ENCODE data around the gene PPP1R14D. TPM values are rescaled to one million over a fixed set of nuclear protein-coding genes. Genes with fewer than 3 reads are reported as not detected.

Gene PPP1R14D
- total RNA-seq, 2 donors from 2014 or later: 0.97 TPM; not detected in 1

GRCh38 chr15:40872791-40873693 lies 44.5 kb upstream of the PPP1R14D start:
- intact Hi-C loops (cut with DNase I): no loop called here
- Histone ChIP-seq H3K27me3 (replicated peaks; ENCODE audit: insufficient read depth) (no peaks in the 10 kb centered on the region), H3K36me3 (no peaks in the 10 kb centered on the region), H3K4me3 (peak overlapping the region; percentile 45 to 51), H3K27ac (peak overlapping the region; percentile 73 to 82), H3K4me1 (replicated peaks) (peaks cover 4% of the 10 kb centered on the region), H3K9me3 (no peaks in the 10 kb centered on the region)
- WGBS: 56% methylated on average over 33 of the region's 33 CpGs
- no peak for TF ChIP-seq POLR2AphosphoS5 (IDR thresholded peaks at IDR 0.05)
- peak; percentile 6 for TF ChIP-seq POLR2A (IDR thresholded peaks at IDR 0.05)
- no peak for DNase-seq (ENCODE audit: low spot score)

GRCh38 chr15:40871749-40872617 lies 43.5 kb upstream of the PPP1R14D start:
- H3K4me1 ChIP-seq (replicated peaks): peaks cover 4% of the 10 kb centered on the region
- no peaks in the 10 kb centered on the region for H3K27me3 ChIP-seq (replicated peaks; ENCODE audit: insufficient read depth)
- H3K4me3 ChIP-seq: no peak overlapping the region
- intact Hi-C loops (cut with DNase I): no loop called here
- H3K36me3 ChIP-seq: no peaks in the 10 kb centered on the region
- 65% methylated on average over 13 of the region's 13 CpGs for WGBS
- TF ChIP-seq, protein P1, sequence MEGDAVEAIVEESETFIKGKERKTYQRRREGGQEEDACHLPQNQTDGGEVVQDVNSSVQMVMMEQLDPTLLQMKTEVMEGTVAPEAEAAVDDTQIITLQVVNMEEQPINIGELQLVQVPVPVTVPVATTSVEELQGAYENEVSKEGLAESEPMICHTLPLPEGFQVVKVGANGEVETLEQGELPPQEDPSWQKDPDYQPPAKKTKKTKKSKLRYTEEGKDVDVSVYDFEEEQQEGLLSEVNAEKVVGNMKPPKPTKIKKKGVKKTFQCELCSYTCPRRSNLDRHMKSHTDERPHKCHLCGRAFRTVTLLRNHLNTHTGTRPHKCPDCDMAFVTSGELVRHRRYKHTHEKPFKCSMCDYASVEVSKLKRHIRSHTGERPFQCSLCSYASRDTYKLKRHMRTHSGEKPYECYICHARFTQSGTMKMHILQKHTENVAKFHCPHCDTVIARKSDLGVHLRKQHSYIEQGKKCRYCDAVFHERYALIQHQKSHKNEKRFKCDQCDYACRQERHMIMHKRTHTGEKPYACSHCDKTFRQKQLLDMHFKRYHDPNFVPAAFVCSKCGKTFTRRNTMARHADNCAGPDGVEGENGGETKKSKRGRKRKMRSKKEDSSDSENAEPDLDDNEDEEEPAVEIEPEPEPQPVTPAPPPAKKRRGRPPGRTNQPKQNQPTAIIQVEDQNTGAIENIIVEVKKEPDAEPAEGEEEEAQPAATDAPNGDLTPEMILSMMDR (IDR thresholded peaks at IDR 0.05): no peak
- TF ChIP-seq POLR2A (IDR thresholded peaks at IDR 0.05): peak; percentile 19
- peak; percentile 27 for TF ChIP-seq POLR2AphosphoS5 (IDR thresholded peaks at IDR 0.05)
- DNase-seq (ENCODE audit: low spot score): peak; percentile 82
- no peaks in the 10 kb centered on the region for H3K9me3 ChIP-seq
- H3K27ac ChIP-seq: peak overlapping the region; percentile 64 to 82

- TF ChIP-seq POLR2A (IDR thresholded peaks at IDR 0.05) (no peak), POLR2AphosphoS5 (IDR thresholded peaks at IDR 0.05) (no peak)
- TF ChIP-seq, protein P1 (IDR thresholded peaks at IDR 0.05): no peak
- no peak overlapping the region for H3K27ac ChIP-seq
- no peaks in the 10 kb centered on the region for H3K9me3 ChIP-seq
- DNase-seq (ENCODE audit: low spot score): no peak
- H3K27me3 ChIP-seq (replicated peaks; ENCODE audit: insufficient read depth): no peaks in the 10 kb centered on the region
- peaks cover 4% of the 10 kb centered on the region for H3K4me1 ChIP-seq (replicated peaks)
- intact Hi-C loops (cut with DNase I): no loop called here
- 100% methylated on average over 1 of the region's 1 CpG for WGBS
- H3K36me3 ChIP-seq: no peaks in the 10 kb centered on the region
- H3K4me3 ChIP-seq: no peak overlapping the region
Measured at GRCh38 chr15:40870716-40871115, 42.2 kb upstream of the PPP1R14D start.

DNA sequence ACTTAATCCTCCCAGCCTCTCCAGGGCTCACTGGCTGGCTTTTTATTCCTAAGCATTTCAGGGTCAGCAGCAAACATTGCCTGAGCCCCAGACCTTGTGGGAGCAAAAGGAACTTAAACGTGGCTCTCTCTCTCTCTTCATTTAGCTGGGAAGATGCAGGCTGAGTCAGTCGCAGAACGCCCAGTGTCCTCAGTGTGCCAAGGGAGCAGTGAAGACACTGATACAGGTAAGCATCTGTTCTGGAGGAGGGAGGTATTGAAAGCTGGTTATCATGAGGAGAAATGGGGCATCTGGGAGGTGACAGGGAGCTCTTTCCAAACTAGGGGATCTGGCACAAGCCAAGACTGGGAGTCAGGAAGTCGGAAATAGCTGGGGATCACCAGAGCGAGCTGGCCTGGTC lies 41.2 kb upstream of the PPP1R14D start:
- intact Hi-C loops (cut with DNase I): no loop called here
- WGBS: 76% methylated on average over 5 of the region's 5 CpGs
- no peaks in the 10 kb centered on the region for H3K27me3 ChIP-seq (replicated peaks; ENCODE audit: insufficient read depth)

More for the DNA sequence above, 41.2 kb upstream of the PPP1R14D start:
- no peak overlapping the region for H3K27ac ChIP-seq
- no peak overlapping the region for H3K4me3 ChIP-seq
- DNase-seq (ENCODE audit: low spot score): no peak
- peaks cover 4% of the 10 kb centered on the region for H3K4me1 ChIP-seq (replicated peaks)
- no peaks in the 10 kb centered on the region for H3K36me3 ChIP-seq
- H3K9me3 ChIP-seq: no peaks in the 10 kb centered on the region
- TF ChIP-seq, protein P1 (IDR thresholded peaks at IDR 0.05): no peak
- TF ChIP-seq POLR2AphosphoS5 (IDR thresholded peaks at IDR 0.05) (no peak), POLR2A (IDR thresholded peaks at IDR 0.05) (no peak)

Data from prostate gland (tissue), 2 donors.